B cell (primary cell): ENCODE results near the gene PDZRN4.

Experiments
- EZH2 ChIP-seq: IDR thresholded peaks from 2 replicates; pipeline ENCODE4 v1.6.1; 2012; ENCODE audit warnings: borderline replicate concordance, low read depth, mild to moderate bottlenecking, moderate library complexity, low read length; ENCODE audit not compliant: insufficient read depth, poor library complexity, severe bottlenecking
- TF ChIP-seq, protein P1 (sequence below): fragments of 200-600 bp; IDR thresholded peaks from one replicate; pipeline ENCODE4 v1.8.0; 2022; ENCODE audit warnings: antibody characterized with exemption, mild to moderate bottlenecking

- TF ChIP-seq, protein P1, sequence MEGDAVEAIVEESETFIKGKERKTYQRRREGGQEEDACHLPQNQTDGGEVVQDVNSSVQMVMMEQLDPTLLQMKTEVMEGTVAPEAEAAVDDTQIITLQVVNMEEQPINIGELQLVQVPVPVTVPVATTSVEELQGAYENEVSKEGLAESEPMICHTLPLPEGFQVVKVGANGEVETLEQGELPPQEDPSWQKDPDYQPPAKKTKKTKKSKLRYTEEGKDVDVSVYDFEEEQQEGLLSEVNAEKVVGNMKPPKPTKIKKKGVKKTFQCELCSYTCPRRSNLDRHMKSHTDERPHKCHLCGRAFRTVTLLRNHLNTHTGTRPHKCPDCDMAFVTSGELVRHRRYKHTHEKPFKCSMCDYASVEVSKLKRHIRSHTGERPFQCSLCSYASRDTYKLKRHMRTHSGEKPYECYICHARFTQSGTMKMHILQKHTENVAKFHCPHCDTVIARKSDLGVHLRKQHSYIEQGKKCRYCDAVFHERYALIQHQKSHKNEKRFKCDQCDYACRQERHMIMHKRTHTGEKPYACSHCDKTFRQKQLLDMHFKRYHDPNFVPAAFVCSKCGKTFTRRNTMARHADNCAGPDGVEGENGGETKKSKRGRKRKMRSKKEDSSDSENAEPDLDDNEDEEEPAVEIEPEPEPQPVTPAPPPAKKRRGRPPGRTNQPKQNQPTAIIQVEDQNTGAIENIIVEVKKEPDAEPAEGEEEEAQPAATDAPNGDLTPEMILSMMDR, result no peak
- TF ChIP-seq EZH2, result no peak
Observed at GRCh38 chr12:41537522-41537921, 349.4 kb downstream of the PDZRN4 start.
